SK-N-SH treated with all-trans-retinoic acid at 6 μM for 48 hours (cell line): ENCODE measurements around the gene C5.

Experiments
- ATAC-seq: fragments of 200-7000 bp; cut with Tn5 transposase; 3 replicates; pipeline ENCODE4 v1.9.1; 2020; ENCODE audit warnings: mild to moderate bottlenecking, moderate library complexity
- ARNTL ChIP-seq: fragments of 450-650 bp; formaldehyde crosslinking; IDR thresholded peaks from 2 replicates; pipeline ENCODE4 v1.5.0; 2020; ENCODE audit warnings: low read depth, mild to moderate bottlenecking, moderate library complexity, borderline replicate concordance
- BACH2 ChIP-seq: fragments of 250-450 bp; sonication (Bioruptor Pico); IDR thresholded peaks from 2 replicates; pipeline ENCODE4 v1.9.0; 2021; ENCODE audit warnings: mild to moderate bottlenecking, borderline replicate concordance
- CSDC2 ChIP-seq: fragments of 250-450 bp; sonication (Bioruptor Pico); IDR thresholded peaks from 2 replicates; pipeline ENCODE4 v1.5.0; 2020; ENCODE audit warnings: mild to moderate bottlenecking, moderate library complexity
- CSRNP3 ChIP-seq: fragments of 250-450 bp; sonication (Bioruptor Pico); IDR thresholded peaks from 2 replicates; pipeline ENCODE4 v1.5.1; 2021; ENCODE audit warnings: mild to moderate bottlenecking, moderate library complexity
- ESRRG ChIP-seq: fragments of 250-450 bp; sonication (Bioruptor Pico); IDR thresholded peaks from 2 replicates; pipeline ENCODE4 v1.6.1; 2021; ENCODE audit warnings: mild to moderate bottlenecking
- GLIS3 ChIP-seq: fragments of 250-450 bp; sonication (Bioruptor Pico); IDR thresholded peaks from 2 replicates; pipeline ENCODE4 v1.5.0; 2020; ENCODE audit warnings: mild to moderate bottlenecking, moderate library complexity
- ISL1 ChIP-seq: fragments of 250-450 bp; sonication (Bioruptor Pico); IDR thresholded peaks from 2 replicates; pipeline ENCODE4 v2.1.2; 2022; ENCODE audit warnings: mild to moderate bottlenecking, moderate library complexity
- POU6F1 ChIP-seq: fragments of 250-450 bp; sonication (Bioruptor Pico); IDR thresholded peaks from 2 replicates; pipeline ENCODE4 v1.8.0; 2021; ENCODE audit warnings: low read depth, mild to moderate bottlenecking, moderate library complexity, borderline replicate concordance
- PPARA ChIP-seq: fragments of 250-450 bp; sonication (Bioruptor Pico); IDR thresholded peaks from 2 replicates; pipeline ENCODE4 v1.5.0; 2020; ENCODE audit warnings: mild to moderate bottlenecking, borderline replicate concordance
- RARB ChIP-seq: fragments of 250-450 bp; sonication (Bioruptor Pico); IDR thresholded peaks from 2 replicates; pipeline ENCODE4 v1.8.0; 2021; ENCODE audit warnings: mild to moderate bottlenecking, moderate library complexity
- SNAI2 ChIP-seq: fragments of 250-450 bp; sonication (Bioruptor Pico); IDR thresholded peaks from 2 replicates; pipeline ENCODE4 v1.5.0; 2020; ENCODE audit warnings: mild to moderate bottlenecking, moderate library complexity
- TOX ChIP-seq: fragments of 250-450 bp; sonication (Bioruptor Pico); IDR thresholded peaks from 2 replicates; pipeline ENCODE4 v1.8.0; 2021; ENCODE audit warnings: mild to moderate bottlenecking, moderate library complexity, borderline replicate concordance
- ZC3H10 ChIP-seq: fragments of 250-450 bp; sonication (Bioruptor Pico); IDR thresholded peaks from 2 replicates; pipeline ENCODE4 v1.5.1; 2021; ENCODE audit warnings: mild to moderate bottlenecking, moderate library complexity
- ZFP3 ChIP-seq: fragments of 250-450 bp; sonication (Bioruptor Pico); IDR thresholded peaks from 2 replicates; pipeline ENCODE4 v1.5.0; 2020; ENCODE audit warnings: mild to moderate bottlenecking, moderate library complexity
- ZFP30 ChIP-seq: fragments of 450-650 bp; formaldehyde crosslinking; IDR thresholded peaks from 2 replicates; pipeline ENCODE4 v1.5.0; 2022; ENCODE audit warnings: mild to moderate bottlenecking, moderate library complexity
- ZNF565 ChIP-seq: fragments of 450-650 bp; formaldehyde crosslinking; conservative IDR thresholded peaks from 2 replicates; pipeline ENCODE4 v1.5.0; 2020; ENCODE audit warnings: low read depth, mild to moderate bottlenecking, moderate library complexity
- ZNF70 ChIP-seq: fragments of 450-650 bp; formaldehyde crosslinking; IDR thresholded peaks from 2 replicates; pipeline ENCODE4 v1.5.0; 2020; ENCODE audit warnings: mild to moderate bottlenecking, moderate library complexity
- TF ChIP-seq, protein P1 (sequence below): fragments of 250-450 bp; sonication (Bioruptor Pico); IDR thresholded peaks from 2 replicates; pipeline ENCODE4 v1.8.0; 2020; ENCODE audit warnings: mild to moderate bottlenecking, moderate library complexity, borderline replicate concordance
- TF ChIP-seq, protein P2 (sequence below): fragments of 250-450 bp; sonication (Bioruptor Pico); IDR thresholded peaks from 2 replicates; pipeline ENCODE4 v1.5.1; 2020; ENCODE audit warnings: low read depth, mild to moderate bottlenecking, moderate library complexity
- TF ChIP-seq, protein P3 (sequence below): fragments of 250-450 bp; sonication (Bioruptor Pico); IDR thresholded peaks from 2 replicates; pipeline ENCODE4 v1.5.0; 2020; ENCODE audit warnings: mild to moderate bottlenecking, moderate library complexity

C5 gene

GRCh38 chr9:120936764-120937122 is 113.3 kb downstream of the C5 start:
- ATAC-seq, result no peak
- TF ChIP-seq CSDC2 (no peak), ZFP30 (CRISPR knock-in tag) (no peak), ZNF565 (CRISPR knock-in tag) (no peak), PPARA (CRISPR knock-in tag) (no peak), ZC3H10 (CRISPR knock-in tag) (no peak), BACH2 (no peak), POU6F1 (CRISPR knock-in tag) (no peak), SNAI2 (CRISPR knock-in tag) (no peak), TOX (no peak), RARB (CRISPR knock-in tag) (no peak), CSRNP3 (no peak), ARNTL (no peak)
- TF ChIP-seq, protein P1, sequence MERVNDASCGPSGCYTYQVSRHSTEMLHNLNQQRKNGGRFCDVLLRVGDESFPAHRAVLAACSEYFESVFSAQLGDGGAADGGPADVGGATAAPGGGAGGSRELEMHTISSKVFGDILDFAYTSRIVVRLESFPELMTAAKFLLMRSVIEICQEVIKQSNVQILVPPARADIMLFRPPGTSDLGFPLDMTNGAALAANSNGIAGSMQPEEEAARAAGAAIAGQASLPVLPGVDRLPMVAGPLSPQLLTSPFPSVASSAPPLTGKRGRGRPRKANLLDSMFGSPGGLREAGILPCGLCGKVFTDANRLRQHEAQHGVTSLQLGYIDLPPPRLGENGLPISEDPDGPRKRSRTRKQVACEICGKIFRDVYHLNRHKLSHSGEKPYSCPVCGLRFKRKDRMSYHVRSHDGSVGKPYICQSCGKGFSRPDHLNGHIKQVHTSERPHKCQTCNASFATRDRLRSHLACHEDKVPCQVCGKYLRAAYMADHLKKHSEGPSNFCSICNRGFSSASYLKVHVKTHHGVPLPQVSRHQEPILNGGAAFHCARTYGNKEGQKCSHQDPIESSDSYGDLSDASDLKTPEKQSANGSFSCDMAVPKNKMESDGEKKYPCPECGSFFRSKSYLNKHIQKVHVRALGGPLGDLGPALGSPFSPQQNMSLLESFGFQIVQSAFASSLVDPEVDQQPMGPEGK (CRISPR knock-in tag), result no peak
- TF ChIP-seq, protein P2, sequence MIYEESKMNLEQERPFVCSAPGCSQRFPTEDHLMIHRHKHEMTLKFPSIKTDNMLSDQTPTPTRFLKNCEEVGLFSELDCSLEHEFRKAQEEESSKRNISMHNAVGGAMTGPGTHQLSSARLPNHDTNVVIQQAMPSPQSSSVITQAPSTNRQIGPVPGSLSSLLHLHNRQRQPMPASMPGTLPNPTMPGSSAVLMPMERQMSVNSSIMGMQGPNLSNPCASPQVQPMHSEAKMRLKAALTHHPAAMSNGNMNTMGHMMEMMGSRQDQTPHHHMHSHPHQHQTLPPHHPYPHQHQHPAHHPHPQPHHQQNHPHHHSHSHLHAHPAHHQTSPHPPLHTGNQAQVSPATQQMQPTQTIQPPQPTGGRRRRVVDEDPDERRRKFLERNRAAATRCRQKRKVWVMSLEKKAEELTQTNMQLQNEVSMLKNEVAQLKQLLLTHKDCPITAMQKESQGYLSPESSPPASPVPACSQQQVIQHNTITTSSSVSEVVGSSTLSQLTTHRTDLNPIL, result no peak
- TF ChIP-seq, protein P3, sequence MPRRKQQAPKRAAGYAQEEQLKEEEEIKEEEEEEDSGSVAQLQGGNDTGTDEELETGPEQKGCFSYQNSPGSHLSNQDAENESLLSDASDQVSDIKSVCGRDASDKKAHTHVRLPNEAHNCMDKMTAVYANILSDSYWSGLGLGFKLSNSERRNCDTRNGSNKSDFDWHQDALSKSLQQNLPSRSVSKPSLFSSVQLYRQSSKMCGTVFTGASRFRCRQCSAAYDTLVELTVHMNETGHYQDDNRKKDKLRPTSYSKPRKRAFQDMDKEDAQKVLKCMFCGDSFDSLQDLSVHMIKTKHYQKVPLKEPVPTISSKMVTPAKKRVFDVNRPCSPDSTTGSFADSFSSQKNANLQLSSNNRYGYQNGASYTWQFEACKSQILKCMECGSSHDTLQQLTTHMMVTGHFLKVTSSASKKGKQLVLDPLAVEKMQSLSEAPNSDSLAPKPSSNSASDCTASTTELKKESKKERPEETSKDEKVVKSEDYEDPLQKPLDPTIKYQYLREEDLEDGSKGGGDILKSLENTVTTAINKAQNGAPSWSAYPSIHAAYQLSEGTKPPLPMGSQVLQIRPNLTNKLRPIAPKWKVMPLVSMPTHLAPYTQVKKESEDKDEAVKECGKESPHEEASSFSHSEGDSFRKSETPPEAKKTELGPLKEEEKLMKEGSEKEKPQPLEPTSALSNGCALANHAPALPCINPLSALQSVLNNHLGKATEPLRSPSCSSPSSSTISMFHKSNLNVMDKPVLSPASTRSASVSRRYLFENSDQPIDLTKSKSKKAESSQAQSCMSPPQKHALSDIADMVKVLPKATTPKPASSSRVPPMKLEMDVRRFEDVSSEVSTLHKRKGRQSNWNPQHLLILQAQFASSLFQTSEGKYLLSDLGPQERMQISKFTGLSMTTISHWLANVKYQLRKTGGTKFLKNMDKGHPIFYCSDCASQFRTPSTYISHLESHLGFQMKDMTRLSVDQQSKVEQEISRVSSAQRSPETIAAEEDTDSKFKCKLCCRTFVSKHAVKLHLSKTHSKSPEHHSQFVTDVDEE (CRISPR knock-in tag), result no peak

- ATAC-seq, result peak; percentile 91
- TF ChIP-seq TOX (no peak), ZNF565 (CRISPR knock-in tag) (no peak), GLIS3 (CRISPR knock-in tag) (no peak), ZC3H10 (CRISPR knock-in tag) (no peak), ZFP30 (CRISPR knock-in tag) (no peak), CSDC2 (no peak), CSRNP3 (no peak), ZNF70 (CRISPR knock-in tag) (no peak), ESRRG (CRISPR knock-in tag) (no peak), ZFP3 (CRISPR knock-in tag) (no peak), ISL1 (CRISPR knock-in tag) (no peak), PPARA (CRISPR knock-in tag) (no peak), ARNTL (no peak), BACH2 (no peak), RARB (CRISPR knock-in tag) (no peak)
- TF ChIP-seq, protein P3 (CRISPR knock-in tag), result no peak
- TF ChIP-seq, protein P1 (CRISPR knock-in tag), result no peak
- TF ChIP-seq, protein P2, result no peak
Measured at GRCh38 chr9:120936011-120936763, 113.9 kb downstream of the C5 start.
